Bronchial epithelial cell (primary cell): Measurements from ENCODE around the gene CC2D2A. TPM values are rescaled to one million over a fixed set of nuclear protein-coding genes. Genes with fewer than 3 reads are reported as not detected.

ENCODE experiments used
- DNase-seq: peaks from one replicate; pipeline ENCODE4 v3.0.0-alpha.2; 2010; ENCODE audit warnings: low read depth
- FAIRE-seq: peaks from 2 replicates; lab custom pipeline; 2011; peaks lifted over from hg19 to GRCh38; lab: Jason Lieb, UNC
- H3K27me3 ChIP-seq: 2 replicates; pipeline ENCODE4 v1.5.1; 2011; ENCODE audit warnings: low read length; ENCODE audit not compliant: control insufficient read depth, insufficient read depth
- H3K36me3 ChIP-seq: 2 replicates; pipeline ENCODE4 v1.5.1; 2011; ENCODE audit warnings: low read length; ENCODE audit not compliant: control insufficient read depth, insufficient read depth
- H3K4me3 ChIP-seq: 2 replicates; pipeline ENCODE4 v1.5.1; 2011; ENCODE audit warnings: mild to moderate bottlenecking, low read depth, low read length, control low read depth
- CTCF ChIP-seq: IDR thresholded peaks from 2 replicates; pipeline ENCODE4 v1.5.1; 2011; ENCODE audit warnings: mild to moderate bottlenecking, moderate library complexity, low read length, control low read depth, inconsistent platforms; ENCODE audit not compliant: insufficient read depth, severe bottlenecking
- total RNA-seq: library from RNA; depleted of rRNA; stranded (reverse); fragments of >200 nt; gene quantifications from 2 replicates; pipeline ENCODE4 v1.2.1, GENCODE V29; 2014

Gene CC2D2A
- total RNA-seq, 1 donor from 2014 or later, result 5.8 TPM

- DNase-seq, result no peak
- Histone ChIP-seq H3K4me3 (no peak overlapping the region), H3K36me3 (peaks cover 1% of the 10 kb centered on the region), H3K27me3 (no peaks in the 10 kb centered on the region)
- no peak for TF ChIP-seq CTCF
- FAIRE-seq, result no peak
Observed at GRCh38 chr4:15544248-15544729, 74.6 kb downstream of the CC2D2A start.

GRCh38 chr4:15545371-15545770 lies 75.7 kb downstream of the CC2D2A start:
- Histone ChIP-seq H3K4me3 (no peak overlapping the region), H3K27me3 (no peaks in the 10 kb centered on the region), H3K36me3 (peaks cover 1% of the 10 kb centered on the region)
- no peak for FAIRE-seq
- DNase-seq, result no peak
- no peak for TF ChIP-seq CTCF

GRCh38 chr4:15547392-15547791 lies 77.7 kb downstream of the CC2D2A start:
- no peak for FAIRE-seq

GRCh38 chr4:15550491-15550890 lies 80.8 kb downstream of the CC2D2A start:
- TF ChIP-seq CTCF, result no peak
- Histone ChIP-seq H3K36me3 (peaks cover under 1% of the 10 kb centered on the region), H3K4me3 (no peak overlapping the region), H3K27me3 (no peaks in the 10 kb centered on the region)
- DNase-seq, result no peak
- no peak for FAIRE-seq

More at GRCh38 chr4:15547392-15547791, 77.7 kb downstream of the CC2D2A start:
- TF ChIP-seq CTCF, result no peak
- no peak for DNase-seq
- no peaks in the 10 kb centered on the region for H3K27me3 ChIP-seq
- no peak overlapping the region for H3K4me3 ChIP-seq
- H3K36me3 ChIP-seq, result peaks cover 1% of the 10 kb centered on the region

- FAIRE-seq (no peak), DNase-seq (no peak)
- Histone ChIP-seq H3K36me3 (peaks cover 1% of the 10 kb centered on the region), H3K27me3 (no peaks in the 10 kb centered on the region), H3K4me3 (no peak overlapping the region)
- TF ChIP-seq CTCF, result no peak
Observed at GRCh38 chr4:15551740-15552446, 82.2 kb downstream of the CC2D2A start.
